Measurements from ENCODE around the gene ATP4A. TPM values are rescaled to one million over a fixed set of nuclear protein-coding genes. Genes with fewer than 3 reads are reported as not detected.
"Not testable (repeated sequence)": the region's sequence is repeated elsewhere in the genome, so short reads cannot be mapped to it uniquely, and the experiment has no call there.

ATP4A gene
- not detected for total RNA-seq
- long read RNA-seq: 0 reads

- no peak for DNase-seq (ENCODE audit: low spot score)
These were observed at the start of gene ATP4A for GRCh38 chr19:35563207-35563829. Gene ATP4A, minus strand, starts transcription at chr19:35563658. Its CDS starts 29 bp downstream, at chr19:35563629.

- peak; percentile 97 for DNase-seq (ENCODE audit: low spot score)
These were observed 49.3 kb upstream of the ATP4A start, which contains the start of gene HAUS5 for GRCh38 chr19:35612559-35613321. Gene HAUS5, plus strand, starts transcription at chr19:35612735. Its CDS starts 60 bp downstream, at chr19:35612795.

- DNase-seq (ENCODE audit: low spot score): no peak
These were observed 48.7 kb upstream of the ATP4A start for GRCh38 chr19:35612224-35612558.

- DNase-seq (ENCODE audit: low spot score): no peak
These were observed 46.4 kb upstream of the ATP4A start for GRCh38 chr19:35609851-35610353.

GRCh38 chr19:35608251-35608650 lies 44.8 kb upstream of the ATP4A start:
- DNase-seq (ENCODE audit: low spot score): no peak

GRCh38 chr19:35607661-35608060 lies 44.2 kb upstream of the ATP4A start:
- no peak for DNase-seq (ENCODE audit: low spot score)

- DNase-seq (ENCODE audit: low spot score): not testable (repeated sequence)
These were observed 43.7 kb upstream of the ATP4A start for GRCh38 chr19:35607170-35607569.

- not testable (repeated sequence) for DNase-seq (ENCODE audit: low spot score)
These were observed 41.0 kb upstream of the ATP4A start for GRCh38 chr19:35604436-35604835.

GRCh38 chr19:35601971-35602370 lies 38.5 kb upstream of the ATP4A start:
- DNase-seq (ENCODE audit: low spot score): no peak

GRCh38 chr19:35596366-35596999 lies 33.0 kb upstream of the ATP4A start:
- no peak for DNase-seq (ENCODE audit: low spot score)

- DNase-seq (ENCODE audit: low spot score): no peak
These were observed 32.5 kb upstream of the ATP4A start for GRCh38 chr19:35595928-35596327.

- DNase-seq (ENCODE audit: low spot score): not testable (repeated sequence)
These were observed 31.6 kb upstream of the ATP4A start for GRCh38 chr19:35595026-35595425.

- DNase-seq (ENCODE audit: low spot score): no peak
These were observed 28.8 kb upstream of the ATP4A start for GRCh38 chr19:35592226-35592625.

- DNase-seq (ENCODE audit: low spot score): no peak
These were observed 27.4 kb upstream of the ATP4A start for GRCh38 chr19:35590875-35591274.

GRCh38 chr19:35587321-35587720 lies 23.9 kb upstream of the ATP4A start:
- DNase-seq (ENCODE audit: low spot score): no peak

GRCh38 chr19:35585848-35586247 lies 22.4 kb upstream of the ATP4A start, which contains the start of gene PMIS2:
Gene PMIS2, plus strand, starts transcription at chr19:35586173. Its CDS starts 87 bp downstream, at chr19:35586260.
- DNase-seq (ENCODE audit: low spot score): no peak

- DNase-seq (ENCODE audit: low spot score): no peak
These were observed 19.3 kb upstream of the ATP4A start for GRCh38 chr19:35582760-35583159.

- no peak for DNase-seq (ENCODE audit: low spot score)
These were observed 15.2 kb upstream of the ATP4A start for GRCh38 chr19:35578707-35579106.

GRCh38 chr19:35577918-35578317 lies 14.5 kb upstream of the ATP4A start:
- DNase-seq (ENCODE audit: low spot score): no peak

- DNase-seq (ENCODE audit: low spot score): peak; percentile 14
These were observed 8.0 kb upstream of the ATP4A start for GRCh38 chr19:35571406-35571965.

GRCh38 chr19:35569281-35569781 lies 5.9 kb upstream of the ATP4A start:
- DNase-seq (ENCODE audit: low spot score): peak; percentile 76
